ENCODE results near the gene PACS2.

Gene PACS2

GRCh38 chr14:105417690-105418121 lies 103.2 kb downstream of the PACS2 start:
- TF ChIP-seq GLIS3 (CRISPR knock-in tag; IDR thresholded peaks at IDR 0.05): no peak
- no peak for TF ChIP-seq TSHZ2 (CRISPR knock-in tag; IDR thresholded peaks at IDR 0.05)
- TF ChIP-seq ISL1 (CRISPR knock-in tag; IDR thresholded peaks at IDR 0.05): no peak
- TF ChIP-seq TCF4 (CRISPR knock-in tag; IDR thresholded peaks at IDR 0.05; ENCODE audit: borderline replicate concordance): no peak
- TF ChIP-seq ZNF8 (CRISPR knock-in tag; IDR thresholded peaks at IDR 0.05): no peak
- TF ChIP-seq CSRNP3 (CRISPR knock-in tag; IDR thresholded peaks at IDR 0.05): no peak
- ATAC-seq: no peak

- no peak for ATAC-seq
- TF ChIP-seq ZFP3 (CRISPR knock-in tag; IDR thresholded peaks at IDR 0.05) (no peak), PPARA (CRISPR knock-in tag; IDR thresholded peaks at IDR 0.05; ENCODE audit: borderline replicate concordance) (no peak), CREB5 (CRISPR knock-in tag; IDR thresholded peaks at IDR 0.05; ENCODE audit: low read depth) (no peak), TSHZ2 (CRISPR knock-in tag; IDR thresholded peaks at IDR 0.05) (no peak), POU6F1 (CRISPR knock-in tag; IDR thresholded peaks at IDR 0.05; ENCODE audit: borderline replicate concordance, low read depth) (no peak), CSDC2 (CRISPR knock-in tag; IDR thresholded peaks at IDR 0.05) (no peak), OSR1 (CRISPR knock-in tag; IDR thresholded peaks at IDR 0.05) (no peak), ZNF70 (CRISPR knock-in tag; IDR thresholded peaks at IDR 0.05) (no peak), PATZ1 (CRISPR knock-in tag; IDR thresholded peaks at IDR 0.05; ENCODE audit: borderline replicate concordance) (no peak), GLIS3 (CRISPR knock-in tag; IDR thresholded peaks at IDR 0.05) (no peak), RARB (CRISPR knock-in tag; IDR thresholded peaks at IDR 0.05) (no peak), ARNTL (CRISPR knock-in tag; IDR thresholded peaks at IDR 0.05; ENCODE audit: borderline replicate concordance, low read depth) (no peak), ZNF565 (CRISPR knock-in tag; conservative IDR thresholded peaks at IDR 0.05; ENCODE audit: low read depth) (no peak), ZNF8 (CRISPR knock-in tag; IDR thresholded peaks at IDR 0.05) (no peak), ISL1 (CRISPR knock-in tag; IDR thresholded peaks at IDR 0.05) (no peak)
Measured at GRCh38 chr14:105418269-105419194, 104.0 kb downstream of the PACS2 start.
